ENCODE data around the gene BIN1. TPM values are rescaled to one million over a fixed set of nuclear protein-coding genes. Genes with fewer than 3 reads are reported as not detected.

Gene BIN1
- total RNA-seq, 1 experiment from 2014 or later, result 90.4 TPM

GRCh38 chr2:127140538-127140937, 33.6 kb upstream of the BIN1 start:
- Histone ChIP-seq H3K27ac (no peak overlapping the region), H3K27me3 (0 out of 2 replicates have a peak, but pooled peaks cover 2% of the 10 kb centered on the region), H3K9me3 (replicated peaks) (no peaks in the 10 kb centered on the region), H3K4me1 (peaks cover under 1% of the 10 kb centered on the region; the same call in 1 of the 2 replicates), H3K36me3 (no peaks in the 10 kb centered on the region), H3K4me3 (no peak overlapping the region)
- DNase-seq, result no peak

DNA sequence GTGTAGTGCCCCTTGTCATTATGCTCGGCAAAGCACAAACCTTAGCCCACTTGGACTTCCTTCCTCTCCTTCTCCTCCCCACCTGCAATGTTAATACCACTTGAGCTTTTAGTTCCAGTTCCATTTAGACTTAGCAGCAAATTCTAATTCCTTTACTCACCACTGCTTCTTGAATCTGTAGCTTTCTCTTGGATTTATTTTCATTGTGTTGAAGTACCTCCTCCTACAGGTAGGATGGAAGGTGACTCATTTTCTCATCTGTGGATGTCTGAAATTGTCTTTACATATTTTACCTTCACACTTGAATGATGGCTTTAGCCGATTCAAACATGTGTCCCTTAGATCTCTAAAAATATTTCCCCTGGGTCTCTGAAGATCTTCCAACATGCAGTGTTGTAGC, 32.8 kb upstream of the BIN1 start:
- H3K36me3 ChIP-seq, result no peaks in the 10 kb centered on the region
- peaks cover 4% of the 10 kb centered on the region; the same call in 1 of the 2 replicates for H3K4me1 ChIP-seq
- 0 out of 2 replicates have a peak, but pooled peaks cover 2% of the 10 kb centered on the region for H3K27me3 ChIP-seq
- H3K27ac ChIP-seq, result no peak overlapping the region
- no peak overlapping the region for H3K4me3 ChIP-seq
- no peak for DNase-seq
- no peaks in the 10 kb centered on the region for H3K9me3 ChIP-seq (replicated peaks)

DNA sequence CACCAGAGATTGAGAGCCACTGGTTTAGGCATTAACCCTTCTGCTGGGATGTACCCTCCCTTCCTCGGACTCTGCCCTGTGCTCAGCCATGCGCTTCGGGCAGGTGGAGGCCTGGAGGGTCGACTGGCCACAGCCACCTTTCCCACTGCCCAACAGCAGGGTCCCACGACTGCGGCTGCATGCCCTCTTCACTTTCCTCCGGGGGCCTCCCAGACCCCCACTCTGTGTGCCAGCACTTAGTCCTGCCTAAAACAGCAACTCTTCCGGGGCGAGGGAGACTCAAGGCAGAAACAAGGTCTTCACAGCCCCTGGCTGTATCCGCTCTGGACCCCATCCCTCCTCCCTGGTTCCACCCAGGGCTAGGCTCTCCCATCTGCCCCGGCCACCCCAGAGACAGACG, 31.3 kb upstream of the BIN1 start:
- Histone ChIP-seq H3K27ac (no peak overlapping the region), H3K9me3 (replicated peaks) (no peaks in the 10 kb centered on the region), H3K4me1 (peaks cover 4% of the 10 kb centered on the region; the same call in 1 of the 2 replicates), H3K36me3 (no peaks in the 10 kb centered on the region), H3K4me3 (no peak overlapping the region), H3K27me3 (0 out of 2 replicates have a peak, but pooled peaks cover 2% of the 10 kb centered on the region)
- DNase-seq, result no peak

GRCh38 chr2:127137741-127138140, 30.8 kb upstream of the BIN1 start:
- no peak overlapping the region for H3K27ac ChIP-seq
- peaks cover 4% of the 10 kb centered on the region; the same call in 1 of the 2 replicates for H3K4me1 ChIP-seq
- no peak overlapping the region for H3K4me3 ChIP-seq

GRCh38 chr2:127137225-127137624, 30.3 kb upstream of the BIN1 start:
- DNase-seq, result no peak
- no peaks in the 10 kb centered on the region for H3K9me3 ChIP-seq (replicated peaks)
- 0 out of 2 replicates have a peak, but pooled peaks cover 2% of the 10 kb centered on the region for H3K27me3 ChIP-seq
- H3K4me1 ChIP-seq, result peaks cover 4% of the 10 kb centered on the region; the same call in 1 of the 2 replicates
- no peaks in the 10 kb centered on the region for H3K36me3 ChIP-seq
- H3K4me3 ChIP-seq, result no peak overlapping the region
- H3K27ac ChIP-seq, result no peak overlapping the region

More at GRCh38 chr2:127137741-127138140, 30.8 kb upstream of the BIN1 start:
- no peak for DNase-seq
- Histone ChIP-seq H3K9me3 (replicated peaks) (no peaks in the 10 kb centered on the region), H3K36me3 (no peaks in the 10 kb centered on the region), H3K27me3 (0 out of 2 replicates have a peak, but pooled peaks cover 2% of the 10 kb centered on the region)

DNA sequence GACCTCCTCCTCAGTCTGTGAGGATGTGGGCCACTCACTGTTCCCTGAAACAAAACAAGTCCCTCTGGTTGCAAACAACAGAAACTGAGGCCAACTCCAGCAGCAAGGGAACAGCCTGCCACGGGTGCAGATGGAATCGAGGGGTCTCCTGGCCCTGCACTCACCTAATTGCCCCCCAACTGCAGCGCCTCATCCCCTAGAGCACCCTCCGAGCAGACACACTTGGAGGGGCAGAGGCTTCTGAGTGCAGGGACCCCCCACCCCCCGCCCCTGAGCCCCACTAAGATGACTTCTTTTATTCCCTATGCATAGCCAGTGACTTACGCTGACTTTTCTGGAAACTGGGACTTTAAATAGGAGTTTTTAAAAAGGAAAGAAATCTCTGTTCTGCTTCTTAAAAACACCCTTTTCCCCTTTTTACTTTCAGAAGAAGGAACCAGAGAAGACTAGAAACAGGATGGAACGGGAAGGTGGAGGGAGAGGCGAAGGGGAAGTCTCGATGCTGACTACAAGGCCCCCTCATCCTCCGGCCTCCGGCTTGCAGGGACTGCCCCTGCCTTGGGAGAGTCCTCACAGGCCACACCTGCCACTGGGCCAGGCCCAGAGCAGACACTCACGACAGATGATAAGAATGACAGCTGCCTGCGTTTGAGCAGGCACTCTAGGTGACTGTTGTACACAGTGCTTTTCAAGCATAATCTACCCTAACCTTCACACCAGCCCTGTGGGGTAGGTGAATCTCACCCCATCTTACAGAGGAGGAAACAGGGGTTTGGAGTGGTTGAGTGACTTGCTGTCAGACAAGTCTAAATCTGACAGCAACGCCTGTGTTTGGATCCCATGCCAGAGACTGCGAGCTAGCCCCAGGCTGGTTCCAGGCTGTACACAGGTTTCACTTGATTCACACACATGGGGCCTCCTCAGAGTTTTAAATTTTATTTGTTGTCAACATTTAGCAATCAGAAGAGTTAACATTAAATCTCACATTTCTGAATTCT, 28.2 kb upstream of the BIN1 start:
- H3K36me3 ChIP-seq, result no peaks in the 10 kb centered on the region
- no peak overlapping the region for H3K4me3 ChIP-seq
- no peaks in the 10 kb centered on the region for H3K9me3 ChIP-seq (replicated peaks)
- H3K27me3 ChIP-seq, result 0 out of 2 replicates have a peak, but pooled peaks cover 2% of the 10 kb centered on the region
- peaks cover 4% of the 10 kb centered on the region; the same call in 1 of the 2 replicates for H3K4me1 ChIP-seq
- peak; percentile 45 to 69 for DNase-seq
- no peak overlapping the region for H3K27ac ChIP-seq

DNA sequence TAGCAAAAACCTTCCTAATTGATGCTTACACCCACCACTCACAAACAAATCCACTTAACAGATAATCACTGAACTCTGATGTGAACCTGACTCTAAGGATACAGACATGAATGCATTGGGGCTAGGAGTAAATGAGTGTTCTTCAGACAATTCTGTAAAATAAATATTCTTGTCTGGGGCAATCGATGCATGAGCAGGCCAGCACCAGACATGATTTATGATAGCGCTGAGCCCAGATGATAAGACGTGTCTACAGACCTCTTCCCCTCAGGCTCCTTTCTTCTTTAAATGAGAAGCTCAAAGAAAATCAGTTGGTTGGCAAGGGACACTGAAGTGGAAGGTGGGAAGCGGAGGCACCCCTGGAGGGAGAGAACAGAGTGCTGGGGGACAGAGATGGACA, 27.3 kb upstream of the BIN1 start:
- Histone ChIP-seq H3K27ac (no peak overlapping the region), H3K36me3 (no peaks in the 10 kb centered on the region)

DNA sequence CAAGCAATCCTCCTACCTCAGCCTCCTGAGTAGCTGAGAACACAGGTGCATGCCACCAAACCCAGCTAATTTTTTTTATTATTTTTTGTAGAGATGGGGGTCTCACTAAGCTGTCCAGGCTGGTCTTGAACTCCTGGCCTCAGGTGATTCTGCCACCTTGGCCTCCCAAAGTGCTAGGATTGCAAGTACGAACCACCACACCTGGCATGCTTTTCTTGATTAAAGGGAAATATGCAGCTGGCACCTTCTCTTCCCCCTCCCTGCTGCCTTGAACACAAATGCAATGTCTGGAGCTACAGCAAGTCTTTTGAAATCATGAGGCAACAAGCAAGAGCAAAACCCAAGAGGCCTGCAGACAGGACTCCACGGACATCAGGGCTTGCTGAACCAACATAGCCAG, 26.8 kb upstream of the BIN1 start:
- H3K9me3 ChIP-seq (replicated peaks), result no peaks in the 10 kb centered on the region
- no peak overlapping the region for H3K4me3 ChIP-seq
- no peak for DNase-seq
- H3K4me1 ChIP-seq, result peaks cover 4% of the 10 kb centered on the region; the same call in 1 of the 2 replicates
- no peaks in the 10 kb centered on the region for H3K36me3 ChIP-seq
- H3K27ac ChIP-seq, result no peak overlapping the region
- no peaks in the 10 kb centered on the region for H3K27me3 ChIP-seq

More for the DNA sequence above, 27.3 kb upstream of the BIN1 start:
- no peaks in the 10 kb centered on the region for H3K9me3 ChIP-seq (replicated peaks)
- no peak overlapping the region for H3K4me3 ChIP-seq
- peaks cover 4% of the 10 kb centered on the region; the same call in 1 of the 2 replicates for H3K4me1 ChIP-seq
- H3K27me3 ChIP-seq, result no peaks in the 10 kb centered on the region
- no peak for DNase-seq

GRCh38 chr2:127130421-127130820, 23.5 kb upstream of the BIN1 start:
- H3K9me3 ChIP-seq (replicated peaks), result no peaks in the 10 kb centered on the region
- peaks cover 10% of the 10 kb centered on the region for H3K4me1 ChIP-seq
- no peak overlapping the region for H3K27ac ChIP-seq
- no peaks in the 10 kb centered on the region for H3K27me3 ChIP-seq
- DNase-seq, result no peak
- no peaks in the 10 kb centered on the region for H3K36me3 ChIP-seq
- H3K4me3 ChIP-seq, result no peak overlapping the region

- H3K4me1 ChIP-seq, result peaks cover 7% of the 10 kb centered on the region
- no peaks in the 10 kb centered on the region for H3K36me3 ChIP-seq
- no peaks in the 10 kb centered on the region for H3K9me3 ChIP-seq (replicated peaks)
- no peaks in the 10 kb centered on the region for H3K27me3 ChIP-seq
- no peak for DNase-seq
- no peak overlapping the region for H3K27ac ChIP-seq
- no peak overlapping the region for H3K4me3 ChIP-seq
These were observed 23.0 kb upstream of the BIN1 start for GRCh38 chr2:127129937-127130336.

DNA sequence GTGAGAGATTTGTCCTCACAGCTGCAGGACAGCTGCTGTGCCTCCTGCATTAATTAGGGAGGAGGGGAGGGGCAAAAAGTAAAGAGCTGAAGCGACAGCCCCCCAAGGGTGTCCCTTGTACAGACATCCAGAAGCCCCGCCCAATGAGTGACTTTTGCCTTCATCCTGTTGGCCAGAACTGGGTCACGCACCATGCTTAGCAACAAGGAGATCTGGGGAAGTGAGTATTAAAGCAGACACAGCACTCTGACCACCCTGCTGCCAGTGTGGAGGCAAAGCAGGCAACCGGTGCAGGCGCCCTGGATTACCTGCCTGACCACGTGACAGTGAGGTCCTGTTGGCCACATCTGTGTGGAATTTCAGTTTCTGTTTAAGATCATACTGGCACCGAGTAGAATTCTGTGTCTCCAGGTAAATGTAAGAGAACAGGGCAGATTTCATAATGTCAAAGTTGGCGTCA, 21.5 kb upstream of the BIN1 start:
- no peaks in the 10 kb centered on the region for H3K27me3 ChIP-seq
- DNase-seq, result peak; percentile 87 to 93
- no peak overlapping the region for H3K4me3 ChIP-seq
- H3K36me3 ChIP-seq, result no peaks in the 10 kb centered on the region
- peaks cover 7% of the 10 kb centered on the region for H3K4me1 ChIP-seq
- H3K27ac ChIP-seq, result no peak overlapping the region
- H3K9me3 ChIP-seq (replicated peaks), result no peaks in the 10 kb centered on the region; the same call in 1 of the 2 replicates

DNA sequence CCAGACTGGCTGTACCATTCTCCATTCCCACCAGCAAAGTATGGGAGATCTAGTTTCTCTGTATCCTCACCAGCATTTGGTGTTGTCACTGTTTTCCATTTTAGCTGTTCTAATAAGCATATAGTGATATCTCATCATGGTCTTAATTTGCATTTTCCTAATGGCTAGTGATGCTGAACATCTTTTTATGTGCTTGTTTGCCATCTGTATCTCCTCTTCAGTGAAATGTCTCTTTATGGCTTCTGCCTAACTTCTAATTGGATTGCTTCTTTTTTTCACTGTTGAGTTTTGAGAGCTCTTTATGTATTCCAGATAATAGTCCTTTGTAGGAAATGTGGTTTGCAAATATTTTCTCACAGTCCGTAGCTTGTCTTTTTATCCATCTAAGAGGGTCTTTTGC, 18.9 kb upstream of the BIN1 start:
- Histone ChIP-seq H3K9me3 (replicated peaks) (no peaks in the 10 kb centered on the region; the same call in 1 of the 2 replicates), H3K27me3 (no peaks in the 10 kb centered on the region), H3K27ac (no peak overlapping the region), H3K4me3 (no peak overlapping the region), H3K4me1 (peaks cover 7% of the 10 kb centered on the region), H3K36me3 (no peaks in the 10 kb centered on the region)
- DNase-seq, result no peak

- Histone ChIP-seq H3K4me3 (no peak overlapping the region), H3K27me3 (no peaks in the 10 kb centered on the region), H3K27ac (no peak overlapping the region), H3K36me3 (no peaks in the 10 kb centered on the region), H3K4me1 (peaks cover 7% of the 10 kb centered on the region), H3K9me3 (replicated peaks) (no peaks in the 10 kb centered on the region; the same call in 1 of the 2 replicates)
- DNase-seq, result no peak
These were observed 17.5 kb upstream of the BIN1 start for GRCh38 chr2:127124426-127124825.

GRCh38 chr2:127122361-127123027, 15.5 kb upstream of the BIN1 start:
- Histone ChIP-seq H3K27ac (no peak overlapping the region), H3K9me3 (replicated peaks) (no peaks in the 10 kb centered on the region; the same call in 1 of the 2 replicates), H3K27me3 (no peaks in the 10 kb centered on the region), H3K4me3 (no peak overlapping the region), H3K36me3 (no peaks in the 10 kb centered on the region), H3K4me1 (peaks cover under 1% of the 10 kb centered on the region; the same call in 1 of the 2 replicates)
- no peak for DNase-seq
